GM23338 (cell line): ENCODE results near the gene CHRM4. TPM values are rescaled to one million over a fixed set of nuclear protein-coding genes. Genes with fewer than 3 reads are reported as not detected.

Experiments
- ATAC-seq: fragments of 200-7000 bp; cut with Tn5 transposase; 3 replicates; pipeline ENCODE4 v1.9.1; 2020
- DNase-seq: peaks from one replicate; pipeline ENCODE4 v3.0.0-alpha.2; 2015; ENCODE audit warnings: low spot score
- H2AFZ ChIP-seq: fragments of 200-600 bp; sonication (generic); 2 replicates; pipeline ENCODE4 v1.8.0; 2016; ENCODE audit warnings: antibody characterized with exemption, mild to moderate bottlenecking, moderate library complexity
- H3F3A ChIP-seq: fragments of 200-600 bp; sonication (generic); replicated peaks from 2 replicates; pipeline ENCODE4 v1.8.0; 2017; ENCODE audit warnings: antibody characterized with exemption, mixed run types, low read depth
- H3K27ac ChIP-seq: fragments of 200-600 bp; sonication (generic); 2 replicates; pipeline ENCODE4 v1.6.1; 2016; ENCODE audit warnings: low read depth
- H3K27me3 ChIP-seq: fragments of 200-600 bp; sonication (generic); 2 replicates; pipeline ENCODE4 v1.8.0; 2016; ENCODE audit warnings: mild to moderate bottlenecking, mixed run types, moderate library complexity; ENCODE audit not compliant: insufficient read depth
- H3K36me3 ChIP-seq: fragments of 200-600 bp; sonication (generic); 2 replicates; pipeline ENCODE4 v1.8.0; 2016; ENCODE audit warnings: mild to moderate bottlenecking; ENCODE audit not compliant: insufficient read depth
- H3K4me1 ChIP-seq: fragments of 200-600 bp; sonication (generic); 2 replicates; pipeline ENCODE4 v1.8.0; 2016; ENCODE audit warnings: mild to moderate bottlenecking, moderate library complexity; ENCODE audit not compliant: insufficient read depth
- H3K4me2 ChIP-seq: fragments of 200-600 bp; sonication (generic); 2 replicates; pipeline ENCODE4 v1.7.1; 2017; ENCODE audit warnings: mixed run types
- H3K4me3 ChIP-seq: fragments of 200-600 bp; sonication (generic); 2 replicates; pipeline ENCODE4 v1.6.1; 2016; ENCODE audit warnings: mixed run types
- H3K79me2 ChIP-seq: fragments of 200-600 bp; sonication (generic); replicated peaks from 2 replicates; pipeline ENCODE4 v1.8.0; 2017; ENCODE audit warnings: mild to moderate bottlenecking; ENCODE audit not compliant: insufficient read depth
- H3K9me2 ChIP-seq: fragments of 200-600 bp; sonication (generic); 2 replicates; pipeline ENCODE4 v1.8.0; 2017; ENCODE audit not compliant: insufficient read depth
- H4K20me1 ChIP-seq: fragments of 200-600 bp; sonication (generic); replicated peaks from 2 replicates; pipeline ENCODE4 v1.8.0; 2017; ENCODE audit warnings: mild to moderate bottlenecking; ENCODE audit not compliant: insufficient read depth
- H3K27ac Mint-ChIP-seq: 2 replicates; pipeline ENCODE4 v1.8.0; 2020; ENCODE audit warnings: inconsistent platforms, mild to moderate bottlenecking, moderate library complexity, mixed read lengths
- H3K27me3 Mint-ChIP-seq: 3 replicates; pipeline ENCODE4 v1.8.0; 2022; ENCODE audit warnings: low read depth, mild to moderate bottlenecking, moderate library complexity, mixed read lengths, inconsistent platforms; ENCODE audit not compliant: insufficient read depth, poor library complexity
- H3K36me3 Mint-ChIP-seq: 3 replicates; pipeline ENCODE4 v1.8.0; 2021; ENCODE audit warnings: low read depth, mild to moderate bottlenecking, inconsistent platforms, moderate library complexity, mixed read lengths
- H3K4me1 Mint-ChIP-seq: 3 replicates; pipeline ENCODE4 v1.8.0; 2020; ENCODE audit warnings: mild to moderate bottlenecking, inconsistent platforms, mixed read lengths
- H3K4me3 Mint-ChIP-seq: 3 replicates; pipeline ENCODE4 v1.8.0; 2021; ENCODE audit warnings: moderate library complexity, mild to moderate bottlenecking, inconsistent platforms, mixed read lengths
- H3K9me3 Mint-ChIP-seq: 3 replicates; pipeline ENCODE4 v1.8.0; 2020; ENCODE audit warnings: moderate library complexity, mild to moderate bottlenecking, inconsistent platforms, mixed read lengths
- EZH2 ChIP-seq: fragments of 200-600 bp; sonication (generic); IDR thresholded peaks from one replicate; pipeline ENCODE4 v1.8.0; 2017; ENCODE audit warnings: antibody characterized with exemption, mild to moderate bottlenecking, low read depth; ENCODE audit not compliant: unreplicated experiment
- JUNB ChIP-seq: IDR thresholded peaks from one replicate; pipeline ENCODE4 v1.6.1; 2016; ENCODE audit warnings: antibody characterized with exemption; ENCODE audit not compliant: unreplicated experiment
- POLR2AphosphoS5 ChIP-seq: IDR thresholded peaks from 2 replicates; pipeline ENCODE4 v1.6.1; 2016; ENCODE audit warnings: antibody characterized with exemption, low read depth
- REST ChIP-seq: IDR thresholded peaks from one replicate; pipeline ENCODE4 v1.6.1; 2018; ENCODE audit warnings: antibody characterized with exemption; ENCODE audit not compliant: unreplicated experiment
- ZNF114 ChIP-seq: fragments of 250-450 bp; sonication (Bioruptor Pico); IDR thresholded peaks from 2 replicates; pipeline ENCODE4 v1.5.0; 2020; ENCODE audit warnings: mild to moderate bottlenecking, moderate library complexity
- ZNF331 ChIP-seq: fragments of 250-450 bp; sonication (Bioruptor Pico); IDR thresholded peaks from 2 replicates; pipeline ENCODE4 v1.5.0; 2020; ENCODE audit warnings: low read depth, mild to moderate bottlenecking, moderate library complexity
- ZNF462 ChIP-seq: fragments of 250-450 bp; sonication (Bioruptor Pico); IDR thresholded peaks from 2 replicates; pipeline ENCODE4 v1.5.0; 2020; ENCODE audit warnings: mild to moderate bottlenecking, moderate library complexity
- polyA plus RNA-seq: library from polyadenylated mRNA; unstranded; fragments of >200 nt; fragmentation: Nextera tagmentation; extraction: Ambion mirVana; gene quantifications from 2 replicates; pipeline ENCODE4 v1.2.1, GENCODE V29; 2016
- total RNA-seq: library from RNA; depleted of rRNA; stranded (reverse); fragments of >200 nt; shearing (Covaris generic); gene quantifications from 2 replicates; pipeline ENCODE4 v1.2.3, GENCODE V29; 2014

Gene CHRM4
- total and polyA plus RNA-seq, 2 experiments from 2014 or later: 0.97 TPM; not detected in 1

GRCh38 chr11:46435679-46436078 is 44.1 kb upstream of the CHRM4 start (continued):
- TF ChIP-seq REST: no peak

GRCh38 chr11:46431211-46431610 is 39.6 kb upstream of the CHRM4 start:
- Histone ChIP-seq H3K4me2 (no peak overlapping the region), H3K4me1 (peaks cover 28% of the 10 kb centered on the region), H3K4me3 (no peak overlapping the region), H2AFZ (no peak overlapping the region), H3K36me3 (no peaks in the 10 kb centered on the region), H3K9me2 (no peaks in the 10 kb centered on the region; the same call in 1 of the 2 replicates), H3K27ac (no peak overlapping the region), H3K27me3 (no peaks in the 10 kb centered on the region), H4K20me1 (no peaks in the 10 kb centered on the region; the same call in 1 of the 2 replicates), H3F3A (peaks cover 8% of the 10 kb centered on the region; the same call in 1 of the 2 replicates), H3K79me2 (0 out of 2 replicates have a peak, but pooled peaks cover 5% of the 10 kb centered on the region)
- H3K9me3 Mint-ChIP-seq: no peaks in the 10 kb centered on the region; the same call in 2 of the 3 replicates
- ATAC-seq (no peak), DNase-seq (no peak)
- H3K36me3 Mint-ChIP-seq: peaks cover 22% of the 10 kb centered on the region
- TF ChIP-seq EZH2: no peak
- no peak for TF ChIP-seq POLR2AphosphoS5
- TF ChIP-seq ZNF114 (CRISPR knock-in tag): no peak
- TF ChIP-seq ZNF331 (CRISPR knock-in tag): no peak
- TF ChIP-seq REST: no peak
- TF ChIP-seq JUNB: no peak
- no peak for TF ChIP-seq ZNF462 (CRISPR knock-in tag)
- H3K4me3 Mint-ChIP-seq: no peak overlapping the region
- H3K27ac Mint-ChIP-seq: no peak overlapping the region
- peaks cover 2% of the 10 kb centered on the region for H3K27me3 Mint-ChIP-seq
- H3K4me1 Mint-ChIP-seq: peaks cover 50% of the 10 kb centered on the region
